GM23338 (cell line): ENCODE results near the gene ASPRV1. TPM values are rescaled to one million over a fixed set of nuclear protein-coding genes. Genes with fewer than 3 reads are reported as not detected.

ENCODE experiments used
- ATAC-seq: fragments of 200-7000 bp; cut with Tn5 transposase; 3 replicates; pipeline ENCODE4 v1.9.1; 2020
- DNase-seq: peaks from one replicate; pipeline ENCODE4 v3.0.0-alpha.2; 2015; ENCODE audit warnings: low spot score
- H2AFZ ChIP-seq: fragments of 200-600 bp; sonication (generic); 2 replicates; pipeline ENCODE4 v1.8.0; 2016; ENCODE audit warnings: antibody characterized with exemption, mild to moderate bottlenecking, moderate library complexity
- H3F3A ChIP-seq: fragments of 200-600 bp; sonication (generic); replicated peaks from 2 replicates; pipeline ENCODE4 v1.8.0; 2017; ENCODE audit warnings: antibody characterized with exemption, mixed run types, low read depth
- H3K27ac ChIP-seq: fragments of 200-600 bp; sonication (generic); 2 replicates; pipeline ENCODE4 v1.6.1; 2016; ENCODE audit warnings: low read depth
- H3K27me3 ChIP-seq: fragments of 200-600 bp; sonication (generic); 2 replicates; pipeline ENCODE4 v1.8.0; 2016; ENCODE audit warnings: mild to moderate bottlenecking, mixed run types, moderate library complexity; ENCODE audit not compliant: insufficient read depth
- H3K36me3 ChIP-seq: fragments of 200-600 bp; sonication (generic); 2 replicates; pipeline ENCODE4 v1.8.0; 2016; ENCODE audit warnings: mild to moderate bottlenecking; ENCODE audit not compliant: insufficient read depth
- H3K4me1 ChIP-seq: fragments of 200-600 bp; sonication (generic); 2 replicates; pipeline ENCODE4 v1.8.0; 2016; ENCODE audit warnings: mild to moderate bottlenecking, moderate library complexity; ENCODE audit not compliant: insufficient read depth
- H3K4me2 ChIP-seq: fragments of 200-600 bp; sonication (generic); 2 replicates; pipeline ENCODE4 v1.7.1; 2017; ENCODE audit warnings: mixed run types
- H3K4me3 ChIP-seq: fragments of 200-600 bp; sonication (generic); 2 replicates; pipeline ENCODE4 v1.6.1; 2016; ENCODE audit warnings: mixed run types
- H3K79me2 ChIP-seq: fragments of 200-600 bp; sonication (generic); replicated peaks from 2 replicates; pipeline ENCODE4 v1.8.0; 2017; ENCODE audit warnings: mild to moderate bottlenecking; ENCODE audit not compliant: insufficient read depth
- H3K9me2 ChIP-seq: fragments of 200-600 bp; sonication (generic); 2 replicates; pipeline ENCODE4 v1.8.0; 2017; ENCODE audit not compliant: insufficient read depth
- H4K20me1 ChIP-seq: fragments of 200-600 bp; sonication (generic); replicated peaks from 2 replicates; pipeline ENCODE4 v1.8.0; 2017; ENCODE audit warnings: mild to moderate bottlenecking; ENCODE audit not compliant: insufficient read depth
- H3K27ac Mint-ChIP-seq: 2 replicates; pipeline ENCODE4 v1.8.0; 2020; ENCODE audit warnings: inconsistent platforms, mild to moderate bottlenecking, moderate library complexity, mixed read lengths
- H3K27me3 Mint-ChIP-seq: 3 replicates; pipeline ENCODE4 v1.8.0; 2022; ENCODE audit warnings: low read depth, mild to moderate bottlenecking, moderate library complexity, mixed read lengths, inconsistent platforms; ENCODE audit not compliant: insufficient read depth, poor library complexity
- H3K36me3 Mint-ChIP-seq: 3 replicates; pipeline ENCODE4 v1.8.0; 2021; ENCODE audit warnings: low read depth, mild to moderate bottlenecking, inconsistent platforms, moderate library complexity, mixed read lengths
- H3K4me1 Mint-ChIP-seq: 3 replicates; pipeline ENCODE4 v1.8.0; 2020; ENCODE audit warnings: mild to moderate bottlenecking, inconsistent platforms, mixed read lengths
- H3K4me3 Mint-ChIP-seq: 3 replicates; pipeline ENCODE4 v1.8.0; 2021; ENCODE audit warnings: moderate library complexity, mild to moderate bottlenecking, inconsistent platforms, mixed read lengths
- H3K9me3 Mint-ChIP-seq: 3 replicates; pipeline ENCODE4 v1.8.0; 2020; ENCODE audit warnings: moderate library complexity, mild to moderate bottlenecking, inconsistent platforms, mixed read lengths
- CREB1 ChIP-seq: fragments of 250-450 bp; sonication (Bioruptor Pico); IDR thresholded peaks from 2 replicates; pipeline ENCODE4 v1.5.0; 2020; ENCODE audit warnings: low read depth, mild to moderate bottlenecking, moderate library complexity
- ETS1 ChIP-seq: IDR thresholded peaks from 2 replicates; pipeline ENCODE4 v1.6.1; 2016; ENCODE audit warnings: antibody characterized with exemption
- EZH2 ChIP-seq: fragments of 200-600 bp; sonication (generic); IDR thresholded peaks from one replicate; pipeline ENCODE4 v1.8.0; 2017; ENCODE audit warnings: antibody characterized with exemption, mild to moderate bottlenecking, low read depth; ENCODE audit not compliant: unreplicated experiment
- EZH2phosphoT487 ChIP-seq: fragments of 200-600 bp; sonication (generic); IDR thresholded peaks from one replicate; pipeline ENCODE4 v1.8.1; 2018; ENCODE audit warnings: antibody characterized with exemption; ENCODE audit not compliant: unreplicated experiment
- JUNB ChIP-seq: IDR thresholded peaks from one replicate; pipeline ENCODE4 v1.6.1; 2016; ENCODE audit warnings: antibody characterized with exemption; ENCODE audit not compliant: unreplicated experiment
- NANOG ChIP-seq: IDR thresholded peaks from 2 replicates; pipeline ENCODE4 v1.6.1; 2016; ENCODE audit warnings: antibody characterized with exemption, borderline replicate concordance
- POLR2AphosphoS5 ChIP-seq: IDR thresholded peaks from 2 replicates; pipeline ENCODE4 v1.6.1; 2016; ENCODE audit warnings: antibody characterized with exemption, low read depth
- STAT1 ChIP-seq: IDR thresholded peaks from one replicate; pipeline ENCODE4 v1.6.1; 2016; ENCODE audit warnings: antibody characterized with exemption; ENCODE audit not compliant: unreplicated experiment
- ZNF114 ChIP-seq: fragments of 250-450 bp; sonication (Bioruptor Pico); IDR thresholded peaks from 2 replicates; pipeline ENCODE4 v1.5.0; 2020; ENCODE audit warnings: mild to moderate bottlenecking, moderate library complexity
- ZNF331 ChIP-seq: fragments of 250-450 bp; sonication (Bioruptor Pico); IDR thresholded peaks from 2 replicates; pipeline ENCODE4 v1.5.0; 2020; ENCODE audit warnings: low read depth, mild to moderate bottlenecking, moderate library complexity
- ZNF462 ChIP-seq: fragments of 250-450 bp; sonication (Bioruptor Pico); IDR thresholded peaks from 2 replicates; pipeline ENCODE4 v1.5.0; 2020; ENCODE audit warnings: mild to moderate bottlenecking, moderate library complexity
- polyA plus RNA-seq: library from polyadenylated mRNA; unstranded; fragments of >200 nt; fragmentation: Nextera tagmentation; extraction: Ambion mirVana; gene quantifications from 2 replicates; pipeline ENCODE4 v1.2.1, GENCODE V29; 2016
- total RNA-seq: library from RNA; depleted of rRNA; stranded (reverse); fragments of >200 nt; shearing (Covaris generic); gene quantifications from 2 replicates; pipeline ENCODE4 v1.2.3, GENCODE V29; 2014
- TF ChIP-seq, protein P1 (sequence below): IDR thresholded peaks from one replicate; pipeline ENCODE4 v1.6.1; 2018; ENCODE audit warnings: antibody characterized with exemption; ENCODE audit not compliant: unreplicated experiment
- TF ChIP-seq, protein P2 (sequence below), 2 experiments: fragments of 200-600 bp in 1 of 2; sonication (generic) in 1 of 2; conservative IDR thresholded peaks; 2 replicates each; pipeline versions ENCODE4 v1.5.1 to v1.6.1; 2016 to 2017; ENCODE audit warnings: antibody characterized with exemption in 2 of 2, low read depth in 2 of 2, mild to moderate bottlenecking in 2 of 2, moderate library complexity in 1 of 2

ASPRV1 gene
- total and polyA plus RNA-seq, 2 experiments from 2014 or later, result 0.60 to 1.4 TPM

DNA sequence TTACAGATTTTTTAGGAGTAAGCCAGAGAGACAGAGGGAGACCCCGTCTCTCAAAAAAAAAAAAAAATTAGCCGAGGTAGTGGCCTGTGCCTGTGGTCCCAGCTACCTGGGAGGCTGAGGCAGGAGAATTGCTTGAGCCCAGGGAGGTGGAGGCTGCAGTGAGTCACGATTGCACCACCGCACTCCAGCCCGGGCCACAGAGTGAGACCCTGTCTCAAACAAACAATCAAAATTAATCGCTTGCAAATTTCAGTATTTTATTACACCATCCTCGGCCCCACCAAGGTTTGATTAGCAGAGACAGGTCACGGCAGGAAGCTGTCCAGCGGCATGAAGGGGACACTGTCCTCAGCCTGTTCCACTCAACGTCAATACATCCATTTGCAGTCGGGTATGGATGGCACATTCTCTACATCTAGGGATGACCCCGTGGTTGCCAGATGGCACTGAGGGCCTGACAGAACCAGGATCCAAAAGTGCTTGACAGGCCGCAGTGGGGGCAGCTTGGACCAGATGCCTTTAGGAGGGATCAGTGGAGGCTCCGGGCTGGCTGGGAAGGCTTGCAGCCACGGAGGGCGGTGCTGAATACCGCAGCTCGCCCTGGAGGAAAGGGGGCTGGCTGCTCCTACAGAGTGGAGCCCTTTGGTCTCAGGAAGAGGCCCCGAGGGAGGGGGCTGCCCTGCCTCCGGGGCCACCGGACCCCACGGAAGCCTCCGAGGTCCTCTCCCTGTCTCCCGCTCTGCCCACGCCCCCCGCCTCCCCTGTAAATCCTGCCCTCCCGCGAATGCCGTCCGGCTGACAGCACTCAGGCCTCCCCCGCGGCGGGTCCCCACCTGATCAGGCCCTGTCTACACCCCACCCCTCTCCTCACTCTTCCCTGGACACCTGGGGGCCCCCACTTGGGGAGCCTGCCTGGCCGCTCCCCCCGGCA is 13.1 kb downstream of the ASPRV1 start:
- Histone ChIP-seq H2AFZ (peak overlapping the region; percentile 38; the same call in 1 of the 2 replicates), H3K4me2 (no peak overlapping the region), H3K4me1 (no peaks in the 10 kb centered on the region), H3K27me3 (no peaks in the 10 kb centered on the region), H3K27ac (no peak overlapping the region), H3K79me2 (no peaks in the 10 kb centered on the region), H3K4me3 (no peak overlapping the region), H3K36me3 (no peaks in the 10 kb centered on the region), H3K9me2 (no peaks in the 10 kb centered on the region), H3F3A (0 out of 2 replicates have a peak, but pooled peaks cover 3% of the 10 kb centered on the region), H4K20me1 (no peaks in the 10 kb centered on the region; the same call in 1 of the 2 replicates)
- Mint-ChIP-seq H3K27ac (no peak overlapping the region), H3K36me3 (no peaks in the 10 kb centered on the region), H3K27me3 (peaks cover 5% of the 10 kb centered on the region), H3K4me3 (no peak overlapping the region), H3K4me1 (peaks cover 3% of the 10 kb centered on the region; the same call in 2 of the 3 replicates), H3K9me3 (no peaks in the 10 kb centered on the region)
- DNase-seq (peak; percentile 26), ATAC-seq (peak; percentile 85)
- TF ChIP-seq EZH2, result no peak
- no peak for TF ChIP-seq JUNB
- TF ChIP-seq, protein P1, sequence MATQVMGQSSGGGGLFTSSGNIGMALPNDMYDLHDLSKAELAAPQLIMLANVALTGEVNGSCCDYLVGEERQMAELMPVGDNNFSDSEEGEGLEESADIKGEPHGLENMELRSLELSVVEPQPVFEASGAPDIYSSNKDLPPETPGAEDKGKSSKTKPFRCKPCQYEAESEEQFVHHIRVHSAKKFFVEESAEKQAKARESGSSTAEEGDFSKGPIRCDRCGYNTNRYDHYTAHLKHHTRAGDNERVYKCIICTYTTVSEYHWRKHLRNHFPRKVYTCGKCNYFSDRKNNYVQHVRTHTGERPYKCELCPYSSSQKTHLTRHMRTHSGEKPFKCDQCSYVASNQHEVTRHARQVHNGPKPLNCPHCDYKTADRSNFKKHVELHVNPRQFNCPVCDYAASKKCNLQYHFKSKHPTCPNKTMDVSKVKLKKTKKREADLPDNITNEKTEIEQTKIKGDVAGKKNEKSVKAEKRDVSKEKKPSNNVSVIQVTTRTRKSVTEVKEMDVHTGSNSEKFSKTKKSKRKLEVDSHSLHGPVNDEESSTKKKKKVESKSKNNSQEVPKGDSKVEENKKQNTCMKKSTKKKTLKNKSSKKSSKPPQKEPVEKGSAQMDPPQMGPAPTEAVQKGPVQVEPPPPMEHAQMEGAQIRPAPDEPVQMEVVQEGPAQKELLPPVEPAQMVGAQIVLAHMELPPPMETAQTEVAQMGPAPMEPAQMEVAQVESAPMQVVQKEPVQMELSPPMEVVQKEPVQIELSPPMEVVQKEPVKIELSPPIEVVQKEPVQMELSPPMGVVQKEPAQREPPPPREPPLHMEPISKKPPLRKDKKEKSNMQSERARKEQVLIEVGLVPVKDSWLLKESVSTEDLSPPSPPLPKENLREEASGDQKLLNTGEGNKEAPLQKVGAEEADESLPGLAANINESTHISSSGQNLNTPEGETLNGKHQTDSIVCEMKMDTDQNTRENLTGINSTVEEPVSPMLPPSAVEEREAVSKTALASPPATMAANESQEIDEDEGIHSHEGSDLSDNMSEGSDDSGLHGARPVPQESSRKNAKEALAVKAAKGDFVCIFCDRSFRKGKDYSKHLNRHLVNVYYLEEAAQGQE, result no peak
- TF ChIP-seq NANOG, result no peak
- TF ChIP-seq POLR2AphosphoS5, result no peak
- TF ChIP-seq ZNF462, result no peak
- TF ChIP-seq, protein P2, sequence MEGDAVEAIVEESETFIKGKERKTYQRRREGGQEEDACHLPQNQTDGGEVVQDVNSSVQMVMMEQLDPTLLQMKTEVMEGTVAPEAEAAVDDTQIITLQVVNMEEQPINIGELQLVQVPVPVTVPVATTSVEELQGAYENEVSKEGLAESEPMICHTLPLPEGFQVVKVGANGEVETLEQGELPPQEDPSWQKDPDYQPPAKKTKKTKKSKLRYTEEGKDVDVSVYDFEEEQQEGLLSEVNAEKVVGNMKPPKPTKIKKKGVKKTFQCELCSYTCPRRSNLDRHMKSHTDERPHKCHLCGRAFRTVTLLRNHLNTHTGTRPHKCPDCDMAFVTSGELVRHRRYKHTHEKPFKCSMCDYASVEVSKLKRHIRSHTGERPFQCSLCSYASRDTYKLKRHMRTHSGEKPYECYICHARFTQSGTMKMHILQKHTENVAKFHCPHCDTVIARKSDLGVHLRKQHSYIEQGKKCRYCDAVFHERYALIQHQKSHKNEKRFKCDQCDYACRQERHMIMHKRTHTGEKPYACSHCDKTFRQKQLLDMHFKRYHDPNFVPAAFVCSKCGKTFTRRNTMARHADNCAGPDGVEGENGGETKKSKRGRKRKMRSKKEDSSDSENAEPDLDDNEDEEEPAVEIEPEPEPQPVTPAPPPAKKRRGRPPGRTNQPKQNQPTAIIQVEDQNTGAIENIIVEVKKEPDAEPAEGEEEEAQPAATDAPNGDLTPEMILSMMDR (conservative IDR thresholded peaks at IDR 0.05; ENCODE audit: low read depth in 2 of 2), result no peak
- TF ChIP-seq ETS1, result no peak
- TF ChIP-seq STAT1, result no peak
- TF ChIP-seq ZNF331, result no peak
- no peak for TF ChIP-seq CREB1
- no peak for TF ChIP-seq EZH2phosphoT487
- TF ChIP-seq ZNF114 (CRISPR knock-in tag), result no peak
